Thyroid gland (tissue), 4 donors: Measurements from ENCODE around the gene MARK3.

ENCODE experiments used
- POLR2A ChIP-seq, 2 donors: fragments of 450-650 bp; IDR thresholded peaks; one replicate each; pipeline ENCODE4 v1.6.1; 2017; ENCODE audit warnings: antibody characterized with exemption in 2 of 2, mild to moderate bottlenecking in 2 of 2, moderate library complexity in 1 of 2
- TF ChIP-seq, protein P1 (sequence below), 6 experiments: fragments of 200-600 bp in 3 of 6; fragments of 450-650 bp in 3 of 6; sonication (generic) in 3 of 6; IDR thresholded peaks; one replicate each; pipeline ENCODE4 v1.5.1; 2016 to 2019; ENCODE audit warnings: antibody characterized with exemption in 6 of 6, mild to moderate bottlenecking in 2 of 6, inconsistent platforms in 1 of 6, moderate library complexity in 1 of 6

- TF ChIP-seq, protein P1, sequence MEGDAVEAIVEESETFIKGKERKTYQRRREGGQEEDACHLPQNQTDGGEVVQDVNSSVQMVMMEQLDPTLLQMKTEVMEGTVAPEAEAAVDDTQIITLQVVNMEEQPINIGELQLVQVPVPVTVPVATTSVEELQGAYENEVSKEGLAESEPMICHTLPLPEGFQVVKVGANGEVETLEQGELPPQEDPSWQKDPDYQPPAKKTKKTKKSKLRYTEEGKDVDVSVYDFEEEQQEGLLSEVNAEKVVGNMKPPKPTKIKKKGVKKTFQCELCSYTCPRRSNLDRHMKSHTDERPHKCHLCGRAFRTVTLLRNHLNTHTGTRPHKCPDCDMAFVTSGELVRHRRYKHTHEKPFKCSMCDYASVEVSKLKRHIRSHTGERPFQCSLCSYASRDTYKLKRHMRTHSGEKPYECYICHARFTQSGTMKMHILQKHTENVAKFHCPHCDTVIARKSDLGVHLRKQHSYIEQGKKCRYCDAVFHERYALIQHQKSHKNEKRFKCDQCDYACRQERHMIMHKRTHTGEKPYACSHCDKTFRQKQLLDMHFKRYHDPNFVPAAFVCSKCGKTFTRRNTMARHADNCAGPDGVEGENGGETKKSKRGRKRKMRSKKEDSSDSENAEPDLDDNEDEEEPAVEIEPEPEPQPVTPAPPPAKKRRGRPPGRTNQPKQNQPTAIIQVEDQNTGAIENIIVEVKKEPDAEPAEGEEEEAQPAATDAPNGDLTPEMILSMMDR (IDR thresholded peaks at IDR 0.05): no peak
- TF ChIP-seq POLR2A (IDR thresholded peaks at IDR 0.05): no peak
Measured at GRCh38 chr14:103442288-103442687, 57.1 kb downstream of the MARK3 start.
